NCI-H1417 (cell line): ENCODE data around the gene MAK.
"Not testable (repeated sequence)": the region's sequence is repeated elsewhere in the genome, so short reads cannot be mapped to it uniquely, and the experiment has no call there.

Source experiments
- DNase-seq, 3 experiments: peaks; one replicate each; lab custom pipeline; 2025; lab: John Stamatoyannopoulos, UW

Gene MAK, protein sequence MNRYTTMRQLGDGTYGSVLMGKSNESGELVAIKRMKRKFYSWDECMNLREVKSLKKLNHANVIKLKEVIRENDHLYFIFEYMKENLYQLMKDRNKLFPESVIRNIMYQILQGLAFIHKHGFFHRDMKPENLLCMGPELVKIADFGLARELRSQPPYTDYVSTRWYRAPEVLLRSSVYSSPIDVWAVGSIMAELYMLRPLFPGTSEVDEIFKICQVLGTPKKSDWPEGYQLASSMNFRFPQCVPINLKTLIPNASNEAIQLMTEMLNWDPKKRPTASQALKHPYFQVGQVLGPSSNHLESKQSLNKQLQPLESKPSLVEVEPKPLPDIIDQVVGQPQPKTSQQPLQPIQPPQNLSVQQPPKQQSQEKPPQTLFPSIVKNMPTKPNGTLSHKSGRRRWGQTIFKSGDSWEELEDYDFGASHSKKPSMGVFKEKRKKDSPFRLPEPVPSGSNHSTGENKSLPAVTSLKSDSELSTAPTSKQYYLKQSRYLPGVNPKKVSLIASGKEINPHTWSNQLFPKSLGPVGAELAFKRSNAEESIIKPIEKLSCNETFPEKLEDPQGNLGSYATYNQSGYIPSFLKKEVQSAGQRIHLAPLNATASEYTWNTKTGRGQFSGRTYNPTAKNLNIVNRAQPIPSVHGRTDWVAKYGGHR

DNA sequence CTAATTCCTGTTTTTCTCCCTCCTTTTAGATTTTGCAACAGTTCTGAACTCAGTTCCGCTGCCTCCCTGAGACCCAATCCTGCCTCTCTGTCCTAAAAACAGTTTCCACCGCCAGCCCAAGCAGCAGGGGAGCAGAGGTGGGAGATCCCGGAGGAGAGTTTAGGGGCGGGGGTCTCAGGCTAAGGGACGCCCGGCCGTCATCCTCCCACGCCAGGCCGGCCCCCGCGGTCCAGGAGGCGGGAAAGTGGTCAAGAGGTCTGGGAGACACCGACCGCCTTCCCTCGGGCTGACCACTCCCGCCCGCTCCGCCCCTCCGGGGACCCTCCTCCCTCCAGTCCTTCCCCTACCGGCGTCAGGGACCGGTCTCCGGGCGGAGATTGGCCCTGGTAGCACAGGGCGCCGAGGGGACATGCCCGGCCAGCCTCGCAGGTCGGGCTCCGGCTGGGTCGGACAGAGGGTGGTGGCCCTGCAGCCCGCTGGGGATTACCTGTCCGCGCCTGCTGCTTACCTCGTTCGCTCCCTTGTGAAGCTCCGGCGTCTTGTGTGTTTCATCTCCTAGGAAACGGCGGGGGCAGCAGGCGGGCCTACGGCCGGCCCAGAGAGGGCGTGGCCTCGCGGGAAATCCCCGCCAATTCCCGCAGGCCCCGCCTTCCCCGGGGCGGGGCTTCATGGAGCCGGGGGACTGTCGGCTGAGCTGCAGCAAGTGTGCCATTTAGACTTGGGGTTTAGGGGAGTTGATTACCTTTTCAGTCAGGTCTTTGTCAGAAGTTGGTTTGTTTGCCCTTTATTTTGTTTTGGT, at the start of gene MAK:
TSS of gene MAK (minus strand) at position 545 of the 799 bp plus-strand sequence. CDS start 7,891 bp downstream, outside the sequence.
- DNase-seq: peak; percentile 92 to 96 (median 93)

DNA sequence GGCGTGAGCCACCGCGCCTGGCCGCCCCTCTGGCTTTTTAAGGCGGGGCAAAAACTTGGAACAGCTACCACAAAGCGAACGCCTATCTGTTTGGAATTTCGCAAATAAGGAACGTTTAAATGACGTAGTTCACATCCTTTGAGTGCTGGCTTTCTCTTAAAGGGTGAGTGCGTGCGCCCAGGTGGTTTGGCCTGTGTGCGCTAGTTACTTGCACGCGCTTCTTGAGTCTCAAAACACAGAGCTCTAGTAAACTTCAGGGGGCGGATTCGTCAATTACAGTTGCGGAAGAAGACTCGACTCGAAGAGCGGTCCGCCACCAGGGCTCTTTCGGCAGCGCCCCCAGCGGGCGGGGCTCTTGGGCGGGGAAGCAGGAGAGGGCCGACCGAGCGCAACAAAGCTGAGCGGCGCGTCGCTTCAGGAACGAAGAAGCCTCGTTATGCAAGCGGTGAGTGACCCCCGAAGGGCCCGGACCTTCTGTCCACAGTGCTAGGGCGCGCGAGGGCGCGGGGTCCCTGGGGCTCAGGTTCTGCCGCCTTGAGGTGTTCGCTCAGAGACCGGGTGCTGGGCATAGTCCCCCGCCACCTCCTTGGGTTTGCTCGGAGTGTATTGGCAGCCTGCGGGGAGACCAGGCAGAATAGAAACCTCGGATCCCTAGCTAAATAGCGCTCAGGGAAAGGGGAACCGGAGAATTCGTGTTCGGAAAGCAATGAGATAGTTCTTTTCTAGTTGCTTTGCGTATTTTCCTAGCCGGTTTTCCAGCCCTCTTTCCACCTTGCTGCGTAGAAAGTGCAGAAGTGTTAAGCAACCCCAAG, 48.6 kb upstream of the MAK start, which contains the start of gene SYCP2L:
TSS of gene SYCP2L (plus strand) at position 362 of the 812 bp plus-strand sequence. CDS start at position 437, 75 bp downstream.
- no peak for DNase-seq

DNA sequence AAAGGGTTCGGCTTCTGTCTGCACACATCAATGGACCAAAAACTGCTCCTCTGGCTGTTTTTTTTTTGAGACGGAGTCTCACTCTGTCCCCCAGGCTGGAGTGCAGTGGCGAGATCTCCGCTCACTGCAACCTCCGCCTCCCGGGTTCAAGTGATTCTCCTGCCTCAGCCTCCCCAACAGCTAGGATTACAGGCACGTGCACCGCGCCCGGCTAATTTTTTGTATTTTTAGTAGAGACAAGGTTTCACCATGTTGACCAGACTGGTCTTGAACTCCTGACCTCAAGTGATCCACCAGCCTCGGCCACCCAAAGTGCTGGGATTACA, 48.0 kb upstream of the MAK start:
- DNase-seq: not testable (repeated sequence)

DNA sequence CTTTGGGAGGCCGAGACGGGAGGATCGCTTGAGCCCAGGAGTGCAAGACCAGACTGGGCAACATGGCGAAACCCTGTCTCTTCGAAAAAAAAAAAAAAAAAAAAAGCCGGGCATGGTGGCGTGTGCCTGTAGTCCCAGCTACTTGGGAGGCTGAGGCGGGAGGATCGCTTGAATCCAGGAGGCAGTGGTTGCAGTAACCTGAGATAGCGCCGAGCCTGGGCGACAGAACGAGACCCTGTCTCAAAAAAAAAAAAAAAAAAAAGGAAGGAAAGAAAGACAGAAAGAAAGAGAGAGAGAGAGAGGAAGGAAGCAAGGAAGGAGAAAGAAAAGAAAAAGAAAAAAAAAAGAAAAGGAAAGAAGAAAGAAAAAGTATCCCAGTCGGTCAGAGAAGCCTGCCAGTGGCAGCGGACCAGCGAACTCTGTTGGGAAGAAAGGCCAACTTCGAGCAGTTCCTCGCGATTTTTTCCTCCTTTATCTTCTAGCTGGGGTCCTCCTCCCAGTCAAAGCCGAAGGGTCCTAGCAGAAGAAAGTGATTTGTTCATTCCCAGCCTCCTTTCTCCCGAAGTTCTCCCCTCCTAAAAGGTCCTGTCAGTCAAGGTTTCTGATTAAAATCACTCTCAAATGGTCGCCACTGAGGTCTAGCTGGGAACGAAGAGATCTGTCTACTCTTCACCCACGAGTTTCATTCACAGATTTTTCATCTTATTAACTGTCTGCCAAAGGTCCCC, 46.1 kb upstream of the MAK start:
- no peak for DNase-seq

DNA sequence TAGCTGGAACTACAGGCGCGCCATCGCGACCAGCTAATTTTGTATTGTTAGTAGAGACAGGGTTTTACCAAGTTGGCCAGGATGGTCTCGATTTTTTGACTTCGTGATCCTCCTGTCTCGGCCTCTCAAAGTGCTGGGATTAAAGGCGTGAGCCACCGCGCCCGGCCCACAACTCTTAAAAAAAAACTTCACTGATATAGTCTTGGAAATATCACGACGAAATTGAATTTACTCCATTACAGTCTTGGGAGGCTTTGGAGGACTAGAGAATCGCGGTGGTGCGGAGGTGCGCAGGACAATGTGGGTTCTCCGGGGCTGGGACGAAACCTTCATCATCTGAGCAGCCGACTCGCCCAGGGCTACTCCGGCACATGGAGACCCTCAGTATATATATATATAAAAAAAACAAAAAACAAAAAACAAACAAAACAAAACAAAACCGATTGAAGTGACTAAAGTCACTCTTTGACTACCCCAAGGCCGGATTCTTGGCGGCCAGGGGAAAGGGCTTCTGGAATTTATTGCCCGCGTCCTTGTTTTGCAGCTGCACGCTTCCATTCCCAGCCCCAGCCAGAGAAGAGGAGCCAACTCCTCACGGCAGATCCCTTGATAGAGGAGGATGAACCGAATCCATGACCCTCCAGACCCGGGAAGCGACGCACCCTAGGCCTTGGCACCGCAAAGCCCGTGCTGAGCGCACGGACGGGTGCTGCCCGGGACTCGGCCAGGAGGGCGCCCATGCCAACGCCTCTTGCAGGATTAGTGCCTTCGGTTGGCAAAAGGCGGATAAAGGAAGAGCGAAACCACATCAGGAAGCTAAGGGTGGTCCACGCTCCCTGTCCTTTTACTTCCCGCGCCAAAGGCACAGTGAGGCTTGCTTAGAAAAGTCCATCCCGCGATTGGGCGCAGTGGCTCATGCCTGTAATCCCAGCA, 45.2 kb upstream of the MAK start:
- DNase-seq: no peak

DNA sequence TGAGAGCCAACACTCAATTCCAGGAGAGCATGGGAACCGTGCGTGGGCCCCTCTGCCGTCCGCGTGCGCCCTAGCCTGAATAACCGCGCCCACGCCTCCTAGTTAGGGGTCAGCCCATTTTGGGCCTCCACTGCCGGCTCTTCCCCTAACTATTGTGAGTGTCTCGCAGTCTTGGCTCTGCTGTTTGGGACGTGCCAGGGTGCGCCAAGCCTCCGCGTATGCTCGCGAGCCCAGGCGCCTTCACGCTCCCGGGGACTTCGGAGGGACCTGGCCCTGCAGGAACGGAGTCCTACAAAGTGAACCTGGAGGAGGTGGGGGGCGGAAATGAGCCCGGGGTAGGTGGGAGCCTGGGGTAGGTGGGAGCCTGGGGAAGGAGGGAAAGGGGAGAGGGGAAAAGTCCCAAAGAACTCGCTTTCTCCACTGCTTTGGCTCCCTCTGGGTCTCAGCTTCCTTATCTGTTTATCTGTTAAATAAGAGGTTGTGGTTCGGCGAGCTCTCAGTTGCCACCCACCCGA, 44.4 kb upstream of the MAK start:
- DNase-seq: no peak

DNA sequence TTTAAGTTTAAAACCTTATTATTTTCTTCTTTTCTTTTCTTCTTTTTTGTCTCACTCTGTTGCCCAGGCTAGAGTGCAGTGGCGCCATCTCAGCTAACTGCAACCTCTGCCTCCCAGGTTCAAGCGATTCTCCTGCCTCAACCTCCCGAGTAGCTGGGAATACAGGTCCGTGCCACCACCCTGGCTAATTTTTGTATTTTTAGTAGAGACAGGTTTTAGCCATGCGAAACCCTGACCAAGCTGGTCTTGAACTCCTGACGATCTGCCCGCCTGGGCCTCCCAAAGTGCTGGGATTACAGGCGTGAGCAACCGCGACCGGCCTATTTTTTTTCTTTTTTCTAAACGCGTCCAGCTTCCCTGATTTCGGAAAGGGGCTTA, 43.9 kb upstream of the MAK start:
- DNase-seq: not testable (repeated sequence)

DNA sequence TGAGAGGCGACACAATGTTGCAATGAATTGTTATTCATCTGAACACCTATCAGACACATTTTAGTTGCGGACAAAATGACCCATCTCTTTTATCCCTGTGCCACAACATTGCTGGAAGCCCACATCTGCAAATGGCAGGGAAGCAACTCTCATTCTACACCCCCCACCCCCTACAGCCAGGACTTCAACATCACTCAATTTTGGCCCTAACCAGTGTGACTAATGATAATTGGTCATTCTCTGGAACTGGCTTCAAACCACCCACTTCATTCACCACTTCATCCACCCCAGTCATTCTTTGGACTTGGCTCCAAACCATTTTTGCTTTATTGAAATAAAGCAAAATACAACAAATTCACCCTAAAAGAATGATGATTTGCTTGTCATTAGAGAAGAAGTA, 42.0 kb upstream of the MAK start:
- no peak for DNase-seq

DNA sequence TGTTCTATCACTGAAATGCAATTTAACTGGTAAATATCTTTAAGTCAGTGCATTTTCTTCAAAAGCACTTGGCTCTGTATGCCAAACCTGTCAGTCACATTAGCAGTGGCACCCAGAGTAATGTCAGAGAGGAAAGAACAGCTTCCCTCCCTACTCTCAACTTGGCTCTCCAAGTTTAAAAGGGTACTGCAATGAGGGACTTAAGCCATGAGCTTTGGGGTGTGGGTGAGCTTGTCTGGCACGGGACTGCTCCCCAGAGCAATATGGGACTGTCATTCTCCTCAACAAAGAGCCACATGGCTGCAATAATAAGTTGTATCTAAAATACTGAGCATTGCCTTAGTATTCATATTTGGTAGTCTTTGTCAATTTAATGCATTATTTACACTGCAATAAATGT, 39.5 kb upstream of the MAK start:
- DNase-seq: no peak

DNA sequence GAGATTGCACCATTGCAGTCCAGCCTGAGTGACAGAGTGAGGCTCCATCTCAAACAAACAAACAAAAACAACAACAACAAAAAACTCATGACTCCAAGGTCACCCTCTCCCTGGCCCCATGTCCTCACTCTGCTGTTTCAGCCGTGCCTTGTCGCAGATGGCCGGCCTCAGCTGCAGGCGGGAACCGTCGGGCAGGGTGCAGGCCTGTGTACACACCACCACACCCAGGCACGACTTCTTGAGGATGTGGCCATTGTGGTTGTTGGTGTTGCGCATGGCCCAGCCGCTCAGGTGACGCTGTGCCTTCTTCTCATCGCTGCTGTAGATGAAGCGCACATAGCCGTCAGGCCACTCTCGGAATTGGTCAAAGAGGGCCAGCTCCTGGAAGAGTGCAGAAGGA, 38.7 kb upstream of the MAK start:
- DNase-seq: no peak

DNA sequence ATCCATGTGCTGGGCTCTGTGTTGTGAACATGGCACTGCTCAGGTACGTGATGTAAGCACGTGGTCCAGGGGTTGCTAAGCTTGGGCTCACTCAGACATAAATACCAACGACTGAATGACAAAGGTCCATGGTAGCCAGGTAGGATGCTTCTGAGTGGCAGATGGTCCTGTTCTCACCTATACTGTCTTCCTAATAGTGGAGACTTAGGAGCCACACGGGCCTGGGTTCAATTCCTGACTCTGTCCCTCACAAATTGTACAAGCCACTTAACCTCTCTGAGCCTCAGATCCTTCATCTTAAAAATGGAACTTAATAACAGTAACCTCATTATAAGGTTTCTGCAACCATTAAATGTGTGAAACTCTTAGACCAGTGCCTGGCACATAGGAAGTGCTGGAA, 36.7 kb upstream of the MAK start:
- no peak for DNase-seq

DNA sequence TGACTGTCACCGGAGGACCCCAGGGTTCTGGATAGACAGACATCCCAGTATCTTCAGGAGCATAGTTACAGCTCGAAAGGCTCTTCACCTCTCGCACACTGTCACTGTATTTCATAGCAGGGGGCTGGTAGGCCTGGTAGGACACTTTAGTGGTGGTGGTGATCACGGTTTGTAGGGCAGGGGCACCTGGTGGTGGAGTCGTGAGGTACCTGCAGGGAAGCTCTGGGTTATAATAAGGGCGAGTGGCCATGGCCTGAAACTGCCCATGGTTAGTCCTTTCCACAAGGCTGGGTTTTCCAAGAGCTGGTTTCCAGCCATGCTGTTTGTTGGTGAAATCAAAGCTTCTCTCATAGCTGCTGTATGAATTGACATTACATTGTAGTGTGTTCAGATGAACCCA, 35.9 kb upstream of the MAK start:
- DNase-seq: no peak

DNA sequence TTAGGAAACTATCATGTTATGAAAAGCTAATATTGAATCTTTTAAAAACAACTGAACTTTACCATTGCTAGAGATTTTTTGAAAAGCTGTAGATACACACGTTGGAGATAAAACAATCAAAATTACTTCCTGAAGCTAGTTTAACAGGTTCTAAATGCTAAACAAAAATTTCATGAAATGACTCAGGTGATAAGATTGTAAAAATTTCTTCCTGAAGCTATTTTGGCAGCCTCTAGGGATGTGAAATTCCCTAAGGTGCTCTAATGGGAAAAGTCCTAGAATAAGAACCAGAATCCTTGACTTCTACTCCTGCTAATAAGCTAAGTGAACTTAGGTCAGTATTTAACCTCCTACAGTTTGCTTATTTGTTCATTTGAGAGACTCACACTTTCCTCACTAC, 35.0 kb upstream of the MAK start:
- DNase-seq: no peak

DNA sequence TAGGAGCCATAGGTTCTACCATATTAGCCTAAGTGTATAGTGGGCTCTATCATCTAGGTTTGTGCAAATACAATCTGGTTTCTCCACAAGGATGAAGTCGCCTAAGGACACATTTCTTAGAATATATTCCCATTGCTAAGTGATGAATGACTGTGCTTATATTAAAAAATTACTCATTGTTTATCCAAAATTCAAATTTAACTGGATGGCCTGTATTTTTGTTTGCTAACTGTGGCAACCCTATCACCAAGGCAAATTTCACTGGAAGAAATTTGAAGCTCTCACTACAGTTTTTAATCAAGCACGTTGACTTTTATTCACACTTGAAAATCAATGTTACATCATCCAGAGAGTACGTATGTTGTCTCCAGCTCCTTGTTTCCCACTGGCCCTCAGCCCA, 29.6 kb upstream of the MAK start:
- DNase-seq: no peak

DNA sequence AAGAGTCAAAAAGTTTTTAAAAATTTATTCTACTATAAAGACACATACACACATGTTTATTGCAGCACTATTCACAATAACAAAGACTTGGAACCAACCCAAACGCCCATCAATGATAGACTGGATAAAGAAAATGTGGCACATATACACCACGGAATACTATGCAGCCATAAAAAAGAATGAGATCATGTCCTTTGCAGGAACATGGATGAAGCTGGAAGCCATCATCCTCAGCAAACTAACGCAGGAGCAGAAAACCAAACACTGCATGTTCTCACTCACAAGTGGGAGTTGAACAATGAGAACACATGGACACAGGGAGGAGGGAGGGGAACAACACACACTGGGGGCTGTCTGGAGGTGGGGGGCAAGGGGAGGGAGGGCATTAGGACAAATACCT, 28.4 kb upstream of the MAK start:
- DNase-seq: not testable (repeated sequence)

DNA sequence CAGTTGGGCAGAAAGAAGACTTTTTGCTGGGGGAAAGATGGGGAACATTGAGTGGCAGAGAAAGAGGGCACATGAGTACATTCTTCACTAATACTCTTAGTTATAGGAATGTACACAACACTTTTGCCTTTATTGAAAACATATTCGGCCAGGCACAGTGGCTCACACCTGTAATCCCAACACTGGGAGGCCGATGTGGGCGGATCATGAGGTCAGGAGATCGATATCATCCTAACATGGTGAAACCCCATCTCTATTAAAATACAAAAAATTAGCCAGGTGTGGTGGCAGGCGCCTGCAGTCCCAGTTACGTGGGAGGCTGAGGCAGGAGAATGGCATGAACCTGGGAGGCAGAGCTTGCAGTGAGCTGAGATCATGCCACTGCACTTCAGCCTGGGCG, 24.7 kb upstream of the MAK start:
- DNase-seq: not testable (repeated sequence)

DNA sequence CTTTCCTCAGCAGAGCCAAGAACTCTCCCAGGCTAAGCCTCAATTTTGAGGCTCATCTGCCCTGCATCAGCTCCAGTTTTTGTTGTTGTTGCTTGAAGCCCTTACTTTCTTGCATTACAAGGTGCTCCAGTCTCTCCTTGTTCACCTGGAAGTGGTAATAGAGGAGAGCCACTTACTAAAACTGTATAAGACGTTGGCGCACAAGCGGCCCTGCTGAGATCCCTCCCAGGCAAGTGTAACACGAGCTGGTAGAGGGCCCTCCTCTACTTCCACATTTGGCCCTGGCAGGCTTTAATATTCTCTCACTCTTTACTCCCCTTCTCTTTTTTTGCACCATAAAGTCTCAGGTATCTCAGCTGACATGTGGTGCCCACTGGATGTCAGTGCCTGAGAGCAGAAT, 24.0 kb upstream of the MAK start:
- DNase-seq: peak in 1 of 3 experiments; percentile 79

DNA sequence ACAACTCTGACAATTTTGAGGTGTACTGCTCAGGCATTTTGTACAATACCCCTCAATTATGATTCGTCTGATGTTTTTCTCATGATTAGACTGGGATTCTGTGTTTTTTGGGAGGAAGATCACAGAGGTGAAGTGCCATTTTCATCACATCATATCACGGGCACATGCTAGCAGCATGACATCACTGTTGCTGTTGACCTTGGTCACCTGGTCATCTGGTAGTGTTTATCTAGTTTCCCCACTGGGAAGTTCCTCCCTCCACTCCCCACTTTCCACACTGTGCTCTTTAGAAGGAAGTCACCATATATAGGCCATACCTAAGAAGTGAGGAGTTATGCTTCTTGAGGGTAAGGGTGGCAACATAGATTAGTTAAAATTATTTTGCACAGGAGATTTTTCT, 22.7 kb upstream of the MAK start:
- no peak for DNase-seq

DNA sequence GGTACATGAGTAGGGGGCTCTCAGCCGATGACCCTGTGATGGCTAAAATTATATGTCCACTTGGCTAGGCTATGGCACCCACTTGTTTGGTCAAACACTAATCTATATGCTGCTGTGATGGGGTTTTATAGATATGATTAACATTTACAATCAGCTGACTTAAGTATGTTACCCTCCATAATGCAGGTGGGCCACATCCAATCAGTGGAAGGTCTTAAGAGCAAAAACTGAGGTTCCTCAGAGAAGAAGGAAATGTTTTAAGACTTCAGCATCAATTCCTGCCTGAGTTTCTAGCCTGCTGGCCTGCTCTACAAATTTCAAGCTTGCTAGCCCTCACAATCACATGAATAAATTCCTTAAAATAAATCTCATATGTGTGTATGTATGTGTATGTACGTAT, 18.9 kb upstream of the MAK start:
- no peak for DNase-seq
